ENCODE results near the gene BCAR3. TPM values are rescaled to one million over a fixed set of nuclear protein-coding genes. Genes with fewer than 3 reads are reported as not detected.

BCAR3 gene
- total RNA-seq, 1 experiment from 2014 or later = 33.9 TPM

- no TSS peak for BruUV-seq (replicated peaks)
- Histone ChIP-seq H3K4me3 (ENCODE audit: low read depth in 2 of 2, low read length in 2 of 2) (no peak overlapping the region), H3K27me3 (ENCODE audit: control insufficient read depth, insufficient read depth, low read length) (no peaks in the 10 kb centered on the region), H3K27ac (ENCODE audit: low read length) (no peak overlapping the region), H3K36me3 (ENCODE audit: control insufficient read depth, insufficient read depth, low read length) (no peaks in the 10 kb centered on the region), H3K9me3 (ENCODE audit: control insufficient read depth, insufficient read depth, low read depth, low read length) (no peaks in the 10 kb centered on the region), H3K4me1 (ENCODE audit: control insufficient read depth, insufficient read depth, low read length) (no peaks in the 10 kb centered on the region)
- no peak for DNase-seq (ENCODE audit: low read depth, low spot score)
- ChIA-PET CTCF (interaction anchor here (1.4 kb wide), 1 partner anchor 20 kb away, joined by 4 read pairs; no protein-coding TSS in a partner anchor), POLR2A (no interaction called here)
- in situ Hi-C loops (cut with HindIII; ENCODE audit: low pct_unique_long_range_greater_than_20kb, low sequenced_read_pairs) = no loop called here
- no peak for ATAC-seq
- no peak for TF ChIP-seq CTCF (IDR thresholded peaks at IDR 0.05)
- no peak for TF ChIP-seq REST (IDR thresholded peaks at IDR 0.05; ENCODE audit: insufficient read depth in 1 of 2, low read depth in 2 of 2, low read length in 1 of 2)
- TF ChIP-seq POLR2AphosphoS5 (IDR thresholded peaks at IDR 0.05; ENCODE audit: low read depth, low read length) = no peak
- intact Hi-C loops (cut with micrococcal nuclease; ENCODE audit: unreplicated experiment) = no loop called here
These were observed 32.4 kb downstream of the BCAR3 start for GRCh38 chr1:93649231-93649630.

GRCh38 chr1:93648656-93649055, 33.0 kb downstream of the BCAR3 start:
- in situ Hi-C loops (cut with HindIII; ENCODE audit: low pct_unique_long_range_greater_than_20kb, low sequenced_read_pairs) = no loop called here
- no peak for ATAC-seq
- H3K36me3 ChIP-seq (ENCODE audit: control insufficient read depth, insufficient read depth, low read length) = no peaks in the 10 kb centered on the region

More at GRCh38 chr1:93648656-93649055, 33.0 kb downstream of the BCAR3 start:
- intact Hi-C loops (cut with micrococcal nuclease; ENCODE audit: unreplicated experiment) = no loop called here
- BruUV-seq (replicated peaks) = no TSS peak
- ChIA-PET POLR2A (no interaction called here), CTCF (interaction anchor here (1.4 kb wide), 1 partner anchor 19 kb away, joined by 4 read pairs; no protein-coding TSS in a partner anchor)
- H3K9me3 ChIP-seq (ENCODE audit: control insufficient read depth, insufficient read depth, low read depth, low read length) = no peaks in the 10 kb centered on the region
- no peaks in the 10 kb centered on the region for H3K27me3 ChIP-seq (ENCODE audit: control insufficient read depth, insufficient read depth, low read length)
- H3K4me1 ChIP-seq (ENCODE audit: control insufficient read depth, insufficient read depth, low read length) = no peaks in the 10 kb centered on the region
- no peak for TF ChIP-seq SIN3A (IDR thresholded peaks at IDR 0.05; ENCODE audit: borderline replicate concordance, insufficient read depth, low read depth, low read length)
- TF ChIP-seq TCF7L2 (IDR thresholded peaks at IDR 0.05; ENCODE audit: low read depth, low read length) = no peak
- no peak for TF ChIP-seq REST (IDR thresholded peaks at IDR 0.05; ENCODE audit: insufficient read depth in 1 of 2, low read depth in 2 of 2, low read length in 1 of 2)
- no peak for TF ChIP-seq CTCF (IDR thresholded peaks at IDR 0.05)
- no peak for TF ChIP-seq POLR2AphosphoS5 (IDR thresholded peaks at IDR 0.05; ENCODE audit: low read depth, low read length)
- DNase-seq (ENCODE audit: low read depth, low spot score) = no peak
- no peak overlapping the region for H3K27ac ChIP-seq (ENCODE audit: low read length)
- H3K4me3 ChIP-seq (ENCODE audit: low read depth in 2 of 2, low read length in 2 of 2) = no peak overlapping the region

Measured in Panc1 (cell line).